GM18951 (cell line): ENCODE results near the gene ADGRV1.
"Not testable (repeated sequence)": the region's sequence is repeated elsewhere in the genome, so short reads cannot be mapped to it uniquely, and the experiment has no call there.

Experiments used
- POLR2A ChIP-seq: IDR thresholded peaks from 4 replicates; pipeline ENCODE4 v1.6.1; 2011; ENCODE audit warnings: mild to moderate bottlenecking; ENCODE audit not compliant: insufficient read length, insufficient read depth; ENCODE audit errors: extremely low read depth
- in situ Hi-C: fragments of 300-500 bp; cut with MboI; formaldehyde crosslinking; loops from one replicate; pipeline ENCODE4 v1.12.0; 2022; ENCODE audit warnings: low sequenced_read_pairs, mixed read lengths, inconsistent platforms; ENCODE audit not compliant: unreplicated experiment

The ADGRV1 gene

GRCh38 chr5:90786756-90787155 is 228.2 kb downstream of the ADGRV1 start:
- in situ Hi-C loops: loop anchor here (10.0 to 25.0 kb wide), 2 partner anchors 92 to 349 kb away; no protein-coding TSS in a partner anchor
- no peak for TF ChIP-seq POLR2A

- in situ Hi-C loops: loop anchor here (25.0 kb wide), 1 partner anchor 355 kb away; no protein-coding TSS in a partner anchor
- no peak for TF ChIP-seq POLR2A
Observed at GRCh38 chr5:90792725-90793124, 234.1 kb downstream of the ADGRV1 start.

- in situ Hi-C loops: loop anchor here (25.0 kb wide), 1 partner anchor 356 kb away; no protein-coding TSS in a partner anchor
- TF ChIP-seq POLR2A: no peak
Observed at GRCh38 chr5:90793183-90793582, 234.6 kb downstream of the ADGRV1 start.

DNA sequence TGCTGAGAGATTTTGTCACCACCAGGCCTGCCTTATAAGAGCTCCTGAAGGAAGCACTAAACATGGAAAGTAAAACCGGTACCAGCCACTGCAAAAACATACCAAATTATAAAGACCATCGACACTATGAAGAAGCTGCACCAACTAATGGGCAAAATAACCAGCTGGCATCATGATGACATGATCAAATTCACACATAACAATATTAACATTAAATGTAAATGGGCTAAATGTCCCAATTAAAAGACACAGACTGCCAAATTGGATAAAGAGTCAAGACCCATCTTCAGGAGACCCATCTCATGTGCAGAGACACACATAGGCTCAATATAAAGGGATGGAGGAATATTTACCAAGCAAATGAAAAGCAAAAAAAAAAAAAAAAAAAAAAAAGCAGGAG is 238.3 kb downstream of the ADGRV1 start:
- in situ Hi-C loops: loop anchor here (25.0 kb wide), 1 partner anchor 360 kb away; no protein-coding TSS in a partner anchor

GRCh38 chr5:90800082-90800481 is 241.5 kb downstream of the ADGRV1 start:
- in situ Hi-C loops: not testable (repeated sequence)

- in situ Hi-C loops: not testable (repeated sequence)
Observed at GRCh38 chr5:90800515-90800914, 241.9 kb downstream of the ADGRV1 start.

GRCh38 chr5:90802474-90803317 is 244.1 kb downstream of the ADGRV1 start:
- in situ Hi-C loops: no loop called here
- no peak for TF ChIP-seq POLR2A

DNA sequence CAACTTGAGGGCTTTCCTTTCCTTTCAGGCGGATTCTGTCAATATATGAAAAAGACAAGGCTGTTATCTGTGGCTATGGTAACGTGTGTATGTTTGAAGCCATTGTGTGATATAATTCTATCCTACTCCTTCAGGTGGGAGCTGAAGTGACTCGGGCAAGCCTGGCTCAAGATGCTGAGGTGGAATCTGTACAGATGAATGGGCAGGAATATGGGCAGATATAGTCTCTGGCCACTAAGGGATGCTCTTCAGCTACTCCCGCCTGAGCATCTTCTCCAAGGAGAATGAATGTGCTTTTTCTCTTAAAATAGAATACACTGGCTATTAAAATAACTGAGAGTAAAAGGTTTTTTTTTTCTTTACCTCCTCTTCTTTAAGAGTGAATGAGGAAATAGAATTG is 244.8 kb downstream of the ADGRV1 start:
- no peak for TF ChIP-seq POLR2A
- in situ Hi-C loops: no loop called here

GRCh38 chr5:90803876-90804275 is 245.3 kb downstream of the ADGRV1 start:
- in situ Hi-C loops: no loop called here
- TF ChIP-seq POLR2A: no peak

GRCh38 chr5:90807496-90807895 is 248.9 kb downstream of the ADGRV1 start:
- in situ Hi-C loops: no loop called here
- no peak for TF ChIP-seq POLR2A

- in situ Hi-C loops: no loop called here
- no peak for TF ChIP-seq POLR2A
Observed at GRCh38 chr5:90809311-90810056, 250.9 kb downstream of the ADGRV1 start.

- in situ Hi-C loops: no loop called here
- TF ChIP-seq POLR2A: no peak
Observed at GRCh38 chr5:90810211-90810610, 251.6 kb downstream of the ADGRV1 start.

DNA sequence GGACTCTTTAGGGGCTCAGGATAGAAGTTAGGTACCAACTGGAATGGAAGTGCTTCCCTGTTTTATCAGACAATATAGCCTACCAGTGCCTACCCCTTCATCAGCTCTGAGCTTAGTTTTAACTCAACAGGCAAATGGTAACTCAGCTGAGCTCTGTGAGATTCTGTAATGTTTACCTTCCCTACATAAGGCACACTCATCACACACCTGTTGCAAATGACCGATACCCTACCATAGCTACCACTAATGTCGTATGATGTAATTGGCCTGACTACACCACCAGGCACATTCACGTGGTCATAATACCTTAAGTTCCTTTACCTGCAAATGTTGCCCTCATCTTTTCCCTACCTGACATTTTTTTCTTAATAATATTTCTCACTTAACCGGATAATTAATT is 254.8 kb downstream of the ADGRV1 start:
- no peak for TF ChIP-seq POLR2A

GRCh38 chr5:90822062-90822461 is 263.5 kb downstream of the ADGRV1 start:
- in situ Hi-C loops: not testable (repeated sequence)

More for the DNA sequence above, 254.8 kb downstream of the ADGRV1 start:
- in situ Hi-C loops: no loop called here
